ENCODE results near the gene STX1A. TPM values are rescaled to one million over a fixed set of nuclear protein-coding genes. Genes with fewer than 3 reads are reported as not detected.
"Not testable (repeated sequence)": the region's sequence is repeated elsewhere in the genome, so short reads cannot be mapped to it uniquely, and the experiment has no call there.

Gene STX1A
- total and polyA plus RNA-seq, 5 donors from 2014 or later = 0.80 to 27.3 (median 2.3) TPM

- Histone ChIP-seq H3K4me3 (ENCODE audit: low read depth, low read length) (no peak overlapping the region), H3K9me3 (ENCODE audit: control insufficient read depth in 2 of 2, low read length in 2 of 2) (no peaks in the 10 kb centered on the region), H3K27me3 (ENCODE audit: control insufficient read depth, insufficient read depth, low read length) (peaks cover 3% of the 10 kb centered on the region), H3K27ac (ENCODE audit: insufficient read depth, low read length, poor library complexity, severe bottlenecking) (no peak overlapping the region), H3K36me3 (ENCODE audit: control insufficient read depth, insufficient read depth, low read length) (no peaks in the 10 kb centered on the region), H3K4me1 (ENCODE audit: control insufficient read depth, insufficient read depth, low read length, poor library complexity, severe bottlenecking) (peaks cover under 1% of the 10 kb centered on the region)
- Mint-ChIP-seq H3K36me3 (no peaks in the 10 kb centered on the region), H3K9me3 (no peaks in the 10 kb centered on the region), H3K27me3 (peaks cover 7% of the 10 kb centered on the region), H3K27ac (peak overlapping the region in 2 of 3 donors; percentile 74 to 86), H3K4me3 (no peak overlapping the region), H3K4me1 (peaks cover 4 to 19% (median 9%) of the 10 kb centered on the region in 4 donors)
- ATAC-seq (ENCODE audit: low read depth in 2 of 2) = no peak
- DNase-seq = no peak
Observed at GRCh38 chr7:73732397-73732796, 12.9 kb upstream of the STX1A start.

DNA sequence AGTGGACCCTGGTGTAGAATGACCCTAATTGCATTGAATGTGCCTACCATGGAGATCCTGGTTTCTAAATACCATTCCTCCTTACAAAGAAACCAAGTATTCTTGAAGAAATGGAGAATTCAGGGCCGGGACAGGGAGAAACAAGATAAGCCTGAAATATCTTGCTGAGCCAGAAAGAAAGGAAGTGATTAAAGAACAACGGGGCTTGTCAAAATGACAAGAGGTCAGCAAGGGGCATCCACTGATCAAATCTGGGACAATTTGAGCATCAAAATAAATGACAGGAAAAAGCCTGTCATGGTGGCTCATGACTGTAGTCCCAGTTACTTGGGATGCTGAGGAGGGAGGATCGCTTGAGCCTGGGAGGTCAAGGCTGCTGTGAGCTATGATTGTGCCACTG lies 11.0 kb upstream of the STX1A start:
- Histone ChIP-seq H3K4me3 (ENCODE audit: low read depth, low read length) (no peak overlapping the region), H3K27me3 (ENCODE audit: control insufficient read depth, insufficient read depth, low read length) (peaks cover 6% of the 10 kb centered on the region), H3K4me1 (ENCODE audit: control insufficient read depth, insufficient read depth, low read length, poor library complexity, severe bottlenecking) (no peaks in the 10 kb centered on the region), H3K27ac (ENCODE audit: insufficient read depth, low read length, poor library complexity, severe bottlenecking) (no peak overlapping the region), H3K36me3 (ENCODE audit: control insufficient read depth, insufficient read depth, low read length) (no peaks in the 10 kb centered on the region), H3K9me3 (ENCODE audit: control insufficient read depth in 2 of 2, low read length in 2 of 2) (no peaks in the 10 kb centered on the region)
- Mint-ChIP-seq H3K4me1 (peaks cover 4 to 8% (median 6%) of the 10 kb centered on the region in 4 donors), H3K4me3 (no peak overlapping the region), H3K27ac (no peak overlapping the region), H3K36me3 (no peaks in the 10 kb centered on the region), H3K9me3 (no peaks in the 10 kb centered on the region), H3K27me3 (peaks cover 8% of the 10 kb centered on the region)
- ATAC-seq (ENCODE audit: low read depth in 2 of 2) (no peak), DNase-seq (no peak)

DNA sequence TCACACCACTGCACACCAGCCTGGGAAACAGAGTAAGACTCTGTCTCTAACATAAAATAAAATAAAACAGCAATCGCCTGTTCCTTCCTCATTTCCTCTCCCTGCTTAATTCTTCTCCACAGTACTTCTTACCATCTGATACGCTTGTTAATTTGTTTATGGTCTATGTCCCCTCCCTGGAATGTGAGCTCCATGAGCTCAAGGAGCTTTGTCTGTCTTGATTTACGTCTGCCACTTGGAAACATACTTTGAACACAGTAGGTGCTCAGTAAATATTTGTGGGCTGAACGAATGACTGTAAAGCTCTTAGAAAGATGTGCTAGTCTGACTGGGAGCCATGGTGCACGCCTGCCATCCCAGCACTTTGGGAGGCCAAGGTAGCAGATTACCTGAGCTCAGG lies 9.1 kb upstream of the STX1A start:
- Mint-ChIP-seq H3K36me3 (no peaks in the 10 kb centered on the region), H3K27me3 (peaks cover 8% of the 10 kb centered on the region), H3K27ac (no peak overlapping the region), H3K4me1 (peaks cover 0 to 2% (median 0%) of the 10 kb centered on the region in 4 donors), H3K4me3 (no peak overlapping the region), H3K9me3 (no peaks in the 10 kb centered on the region)
- no peaks in the 10 kb centered on the region for H3K9me3 ChIP-seq (ENCODE audit: control insufficient read depth in 2 of 2, low read length in 2 of 2)
- no peaks in the 10 kb centered on the region for H3K36me3 ChIP-seq (ENCODE audit: control insufficient read depth, insufficient read depth, low read length)
- H3K27me3 ChIP-seq (ENCODE audit: control insufficient read depth, insufficient read depth, low read length) = peaks cover 6% of the 10 kb centered on the region
- DNase-seq (no peak), ATAC-seq (ENCODE audit: low read depth in 2 of 2) (no peak)
- H3K4me3 ChIP-seq (ENCODE audit: low read depth, low read length) = no peak overlapping the region
- H3K27ac ChIP-seq (ENCODE audit: insufficient read depth, low read length, poor library complexity, severe bottlenecking) = no peak overlapping the region
- H3K4me1 ChIP-seq (ENCODE audit: control insufficient read depth, insufficient read depth, low read length, poor library complexity, severe bottlenecking) = no peaks in the 10 kb centered on the region

- H3K27ac Mint-ChIP-seq = no peak overlapping the region
Observed at GRCh38 chr7:73727952-73728351, 8.5 kb upstream of the STX1A start.

GRCh38 chr7:73726083-73726466 lies 6.6 kb upstream of the STX1A start:
- no peak overlapping the region for H3K4me3 ChIP-seq (ENCODE audit: low read depth, low read length)
- Mint-ChIP-seq H3K4me1 (peaks cover 0 to 2% (median 0%) of the 10 kb centered on the region in 4 donors), H3K27ac (no peak overlapping the region), H3K4me3 (no peak overlapping the region), H3K36me3 (no peaks in the 10 kb centered on the region), H3K27me3 (peaks cover 9% of the 10 kb centered on the region), H3K9me3 (no peaks in the 10 kb centered on the region)
- peaks cover 6% of the 10 kb centered on the region for H3K27me3 ChIP-seq (ENCODE audit: control insufficient read depth, insufficient read depth, low read length)
- H3K9me3 ChIP-seq (ENCODE audit: control insufficient read depth in 2 of 2, low read length in 2 of 2) = no peaks in the 10 kb centered on the region
- H3K4me1 ChIP-seq (ENCODE audit: control insufficient read depth, insufficient read depth, low read length, poor library complexity, severe bottlenecking) = no peaks in the 10 kb centered on the region
- peak; percentile 15 to 25 for ATAC-seq (ENCODE audit: low read depth in 2 of 2)
- H3K27ac ChIP-seq (ENCODE audit: insufficient read depth, low read length, poor library complexity, severe bottlenecking) = no peak overlapping the region
- DNase-seq = no peak
- H3K36me3 ChIP-seq (ENCODE audit: control insufficient read depth, insufficient read depth, low read length) = no peaks in the 10 kb centered on the region

More at GRCh38 chr7:73727952-73728351, 8.5 kb upstream of the STX1A start:
- H3K36me3 ChIP-seq (ENCODE audit: control insufficient read depth, insufficient read depth, low read length) = no peaks in the 10 kb centered on the region
- H3K4me1 Mint-ChIP-seq = peaks cover 0 to 2% (median 0%) of the 10 kb centered on the region in 4 donors
- no peaks in the 10 kb centered on the region for H3K9me3 Mint-ChIP-seq
- no peak overlapping the region for H3K4me3 Mint-ChIP-seq
- no peaks in the 10 kb centered on the region for H3K4me1 ChIP-seq (ENCODE audit: control insufficient read depth, insufficient read depth, low read length, poor library complexity, severe bottlenecking)
- peaks cover 6% of the 10 kb centered on the region for H3K27me3 ChIP-seq (ENCODE audit: control insufficient read depth, insufficient read depth, low read length)
- H3K9me3 ChIP-seq (ENCODE audit: control insufficient read depth in 2 of 2, low read length in 2 of 2) = no peaks in the 10 kb centered on the region
- H3K27me3 Mint-ChIP-seq = peaks cover 8% of the 10 kb centered on the region
- no peak overlapping the region for H3K4me3 ChIP-seq (ENCODE audit: low read depth, low read length)
- H3K27ac ChIP-seq (ENCODE audit: insufficient read depth, low read length, poor library complexity, severe bottlenecking) = no peak overlapping the region
- ATAC-seq (ENCODE audit: low read depth in 2 of 2) = no peak
- DNase-seq = no peak
- H3K36me3 Mint-ChIP-seq = no peaks in the 10 kb centered on the region

DNA sequence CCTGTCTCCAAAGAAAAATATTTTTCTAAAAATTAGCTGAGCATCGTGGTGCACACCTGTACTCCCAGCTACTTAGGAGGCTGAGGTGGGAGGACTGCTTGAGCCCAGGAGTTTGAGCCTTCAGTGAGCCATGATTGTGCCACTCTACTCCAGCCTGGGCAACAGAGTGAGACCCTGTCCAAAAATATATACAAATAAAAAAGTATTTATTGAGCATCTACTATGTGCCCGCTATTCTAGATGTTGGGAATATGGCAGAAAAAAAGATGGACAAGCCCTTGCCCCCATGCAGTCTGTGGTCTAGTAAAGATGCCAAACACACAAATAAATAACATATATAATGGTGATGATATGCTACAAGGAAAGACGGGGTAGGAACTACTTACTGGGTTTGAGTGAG lies 4.3 kb upstream of the STX1A start:
- Mint-ChIP-seq H3K27me3 (peaks cover 18% of the 10 kb centered on the region), H3K27ac (no peak overlapping the region), H3K36me3 (no peaks in the 10 kb centered on the region), H3K4me3 (no peak overlapping the region), H3K9me3 (no peaks in the 10 kb centered on the region), H3K4me1 (peaks cover 0 to 9% (median 6%) of the 10 kb centered on the region in 4 donors)
- Histone ChIP-seq H3K9me3 (ENCODE audit: control insufficient read depth in 2 of 2, low read length in 2 of 2) (no peaks in the 10 kb centered on the region), H3K4me3 (ENCODE audit: low read depth, low read length) (no peak overlapping the region), H3K4me1 (ENCODE audit: control insufficient read depth, insufficient read depth, low read length, poor library complexity, severe bottlenecking) (peaks cover 11% of the 10 kb centered on the region), H3K27me3 (ENCODE audit: control insufficient read depth, insufficient read depth, low read length) (peaks cover 6% of the 10 kb centered on the region), H3K27ac (ENCODE audit: insufficient read depth, low read length, poor library complexity, severe bottlenecking) (no peak overlapping the region), H3K36me3 (ENCODE audit: control insufficient read depth, insufficient read depth, low read length) (no peaks in the 10 kb centered on the region)
- DNase-seq = no peak
- ATAC-seq (ENCODE audit: low read depth in 2 of 2) = no peak

- H3K27me3 Mint-ChIP-seq = peaks cover 19% of the 10 kb centered on the region
- Histone ChIP-seq H3K4me1 (ENCODE audit: control insufficient read depth, insufficient read depth, low read length, poor library complexity, severe bottlenecking) (peaks cover 21% of the 10 kb centered on the region), H3K27me3 (ENCODE audit: control insufficient read depth, insufficient read depth, low read length) (peaks cover 3% of the 10 kb centered on the region), H3K4me3 (ENCODE audit: low read depth, low read length) (no peak overlapping the region), H3K27ac (ENCODE audit: insufficient read depth, low read length, poor library complexity, severe bottlenecking) (no peak overlapping the region), H3K36me3 (ENCODE audit: control insufficient read depth, insufficient read depth, low read length) (no peaks in the 10 kb centered on the region), H3K9me3 (ENCODE audit: control insufficient read depth in 2 of 2, low read length in 2 of 2) (no peaks in the 10 kb centered on the region)
- no peak for ATAC-seq (ENCODE audit: low read depth in 2 of 2)
- no peaks in the 10 kb centered on the region for H3K9me3 Mint-ChIP-seq
- no peaks in the 10 kb centered on the region for H3K36me3 Mint-ChIP-seq
- peak overlapping the region in 2 of 4 donors; percentile 69 to 93 for H3K4me3 Mint-ChIP-seq
- no peak overlapping the region for H3K27ac Mint-ChIP-seq
- DNase-seq = no peak
- H3K4me1 Mint-ChIP-seq = peaks cover 0 to 16% (median 11%) of the 10 kb centered on the region in 4 donors
Observed at GRCh38 chr7:73722785-73723184, 3.3 kb upstream of the STX1A start.

DNA sequence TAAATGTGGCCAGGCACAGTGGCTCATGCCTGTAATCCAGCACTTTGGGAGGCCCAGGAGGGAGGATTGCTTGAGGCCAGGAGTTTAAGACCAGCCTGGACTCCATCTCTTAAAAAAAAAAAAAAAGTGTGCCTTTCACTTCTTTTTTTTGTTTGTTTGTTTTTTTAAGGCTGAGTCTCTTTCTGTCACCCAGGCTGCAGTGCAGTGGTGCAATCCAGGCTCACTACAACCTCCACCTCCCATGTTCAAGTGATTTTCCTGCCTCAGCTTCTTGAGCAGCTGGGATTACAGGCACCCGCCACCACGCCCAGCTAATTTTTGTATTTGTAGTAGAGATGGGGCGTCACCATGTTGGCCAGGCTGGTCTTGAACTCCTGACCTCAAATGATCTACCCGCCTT lies 2.7 kb upstream of the STX1A start:
- not testable (repeated sequence) for H3K9me3 Mint-ChIP-seq; H3K4me3 ChIP-seq (ENCODE audit: low read depth, low read length); H3K9me3 ChIP-seq (ENCODE audit: control insufficient read depth in 2 of 2, low read length in 2 of 2); H3K27me3 ChIP-seq (ENCODE audit: control insufficient read depth, insufficient read depth, low read length); H3K27ac Mint-ChIP-seq; H3K36me3 ChIP-seq (ENCODE audit: control insufficient read depth, insufficient read depth, low read length); H3K27ac ChIP-seq (ENCODE audit: insufficient read depth, low read length, poor library complexity, severe bottlenecking); H3K36me3 Mint-ChIP-seq; ATAC-seq (ENCODE audit: low read depth in 2 of 2); DNase-seq
- Mint-ChIP-seq H3K27me3 (peaks cover 16% of the 10 kb centered on the region), H3K4me1 (peaks cover 0 to 20% (median 14%) of the 10 kb centered on the region in 4 donors), H3K4me3 (peak overlapping the region in 2 of 4 donors; percentile 7 to 93)
- H3K4me1 ChIP-seq (ENCODE audit: control insufficient read depth, insufficient read depth, low read length, poor library complexity, severe bottlenecking) = peaks cover 27% of the 10 kb centered on the region

Data from CD4-positive, CD25-positive, alpha-beta regulatory T cell (primary cell).